CD4-positive, alpha-beta T cell (primary cell): ENCODE measurements around the gene ABCA6. TPM values are rescaled to one million over a fixed set of nuclear protein-coding genes. Genes with fewer than 3 reads are reported as not detected.
"Not testable (repeated sequence)": the region's sequence is repeated elsewhere in the genome, so short reads cannot be mapped to it uniquely, and the experiment has no call there.

Experiments
- ATAC-seq: fragments of 200-7000 bp; cut with Tn5 transposase; one replicate; pipeline ENCODE4 v1.10.0; 2022; ENCODE audit warnings: mild to moderate bottlenecking; ENCODE audit not compliant: poor library complexity
- CTCF ChIA-PET: fragments of 350-600 bp; sonication (Branson Sonifier 250); formaldehyde crosslinking; loops from one replicate; lab custom pipeline; 2021; ENCODE audit warnings: antibody characterized with exemption, inconsistent platforms; lab: Charles Lee
- POLR2A ChIA-PET: fragments of 350-600 bp; sonication (Branson Sonifier 250); formaldehyde crosslinking; loops from one replicate; lab custom pipeline; 2021; ENCODE audit warnings: antibody characterized with exemption, inconsistent platforms; lab: Charles Lee
- DNase-seq, 14 experiments: peaks; one replicate each; pipeline ENCODE4 v3.0.0-alpha.2; 2013 to 2020; ENCODE audit warnings: mixed read lengths in 2 of 14
- H3K27ac ChIP-seq, 2 donors: one replicate each; pipeline versions ENCODE4 v1.5.1 to v1.7.0; 2013; ENCODE audit warnings: low read length in 2 of 2, low read depth in 1 of 2, mild to moderate bottlenecking in 1 of 2
- H3K27me3 ChIP-seq, 2 experiments: 1 replicate in 1 of 2; 2 replicates in 1 of 2; pipeline versions ENCODE4 v1.6.1 to v1.7.0; 2013; ENCODE audit warnings: low read length in 2 of 2, control low read depth in 1 of 2, mild to moderate bottlenecking in 1 of 2, moderate library complexity in 1 of 2; ENCODE audit not compliant: insufficient read depth in 2 of 2, control insufficient read depth in 1 of 2
- H3K36me3 ChIP-seq: one replicate; pipeline ENCODE4 v1.6.1; 2013; ENCODE audit warnings: low read length, control low read depth; ENCODE audit not compliant: insufficient read depth
- H3K4me1 ChIP-seq: one replicate; pipeline ENCODE4 v1.6.1; 2013; ENCODE audit warnings: low read length, control low read depth; ENCODE audit not compliant: insufficient read depth
- H3K4me3 ChIP-seq: one replicate; pipeline ENCODE4 v1.5.1; 2013; ENCODE audit warnings: mild to moderate bottlenecking, low read length, moderate library complexity
- H3K9me3 ChIP-seq, 2 experiments: 1 replicate in 1 of 2; 2 replicates in 1 of 2; pipeline versions ENCODE4 v1.6.1 to v1.7.0; 2013; ENCODE audit warnings: low read length in 2 of 2, mild to moderate bottlenecking in 2 of 2, control low read depth in 1 of 2, moderate library complexity in 1 of 2; ENCODE audit not compliant: control insufficient read depth in 1 of 2, insufficient read depth in 1 of 2
- H3K27ac Mint-ChIP-seq: one replicate; pipeline ENCODE4 v1.8.0; 2020; ENCODE audit warnings: mixed read lengths
- H3K27me3 Mint-ChIP-seq: one replicate; pipeline ENCODE4 v1.8.0; 2021; ENCODE audit warnings: mixed read lengths
- H3K36me3 Mint-ChIP-seq: one replicate; pipeline ENCODE4 v1.8.0; 2021; ENCODE audit warnings: low read depth, mixed read lengths
- H3K4me1 Mint-ChIP-seq: one replicate; pipeline ENCODE4 v1.8.0; 2021; ENCODE audit warnings: low read depth, mixed read lengths
- H3K4me3 Mint-ChIP-seq: one replicate; pipeline ENCODE4 v1.8.0; 2020; ENCODE audit warnings: mild to moderate bottlenecking, mixed read lengths
- H3K9me3 Mint-ChIP-seq: one replicate; pipeline ENCODE4 v1.8.0; 2020; ENCODE audit warnings: mixed read lengths
- CTCF ChIP-seq: fragments of 200-600 bp; IDR thresholded peaks from one replicate; pipeline ENCODE4 v1.8.0; 2022; ENCODE audit warnings: antibody characterized with exemption, mild to moderate bottlenecking
- intact Hi-C, 2 experiments: fragments of 100-400 bp; cut with DNase I in 1 of 2; cut with micrococcal nuclease in 1 of 2; formaldehyde crosslinking; loops; one replicate each; pipeline versions ENCODE4 v1.15.1 to v1.9.0; 2023 to 2025; cut with DNase I, micrococcal nuclease
- total RNA-seq, 174 experiments: library from RNA in 2 of 174; stranded (reverse) in 2 of 174; gene quantifications; one replicate each; pipeline ENCODE4 v1.2.3 and lab custom pipeline; 2021 to 2026

The ABCA6 gene
- total RNA-seq, 2 experiments from 2014 or later = 0.22 to 0.25 TPM

DNA sequence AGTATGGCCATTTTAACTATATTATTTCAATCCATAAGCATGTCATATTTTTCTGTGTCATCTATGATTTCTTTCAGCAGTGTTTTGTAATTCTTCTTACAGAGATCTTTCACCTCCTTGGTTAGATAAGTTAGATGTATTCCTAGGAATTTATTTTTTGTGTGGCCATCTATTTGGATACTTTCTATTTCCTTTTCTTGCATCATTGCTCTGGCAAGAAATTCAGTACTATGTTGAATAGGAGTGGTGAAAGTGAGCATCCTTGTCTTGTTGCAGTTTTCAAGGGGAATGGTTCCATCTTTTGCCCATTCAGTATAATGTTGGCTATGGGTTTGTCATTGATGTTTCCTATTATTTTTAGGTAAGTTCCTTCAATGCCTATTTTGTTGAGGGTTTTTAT, 65.9 kb downstream of the ABCA6 start:
- Mint-ChIP-seq H3K27me3 (no peaks in the 10 kb centered on the region), H3K9me3 (peaks cover 6% of the 10 kb centered on the region), H3K4me1 (peaks cover 8% of the 10 kb centered on the region), H3K36me3 (no peaks in the 10 kb centered on the region), H3K4me3 (no peak overlapping the region), H3K27ac (no peak overlapping the region)
- H3K27ac ChIP-seq = no peak overlapping the region
- ATAC-seq = no peak
- ChIA-PET CTCF (no interaction called here), POLR2A (no interaction called here)
- intact Hi-C loops = no loop called here
- peaks cover 6% of the 10 kb centered on the region for H3K4me1 ChIP-seq
- no peak for DNase-seq
- H3K4me3 ChIP-seq = no peak overlapping the region
- no peaks in the 10 kb centered on the region for H3K27me3 ChIP-seq
- H3K36me3 ChIP-seq = no peaks in the 10 kb centered on the region
- no peak for TF ChIP-seq CTCF
- peaks cover 4 to 8% of the 10 kb centered on the region in 2 experiments for H3K9me3 ChIP-seq

GRCh38 chr17:69073392-69073791, 68.3 kb downstream of the ABCA6 start:
- CTCF ChIA-PET, H3K27me3 Mint-ChIP-seq: not testable (repeated sequence)

GRCh38 chr17:69072803-69073256, 68.9 kb downstream of the ABCA6 start:
- POLR2A ChIA-PET, intact Hi-C loops, H3K4me3 Mint-ChIP-seq, H3K9me3 ChIP-seq, H3K9me3 Mint-ChIP-seq, H3K27me3 ChIP-seq, H3K36me3 Mint-ChIP-seq, CTCF ChIA-PET, H3K4me3 ChIP-seq, H3K27ac ChIP-seq, H3K27ac Mint-ChIP-seq, ATAC-seq, H3K36me3 ChIP-seq, DNase-seq, H3K27me3 Mint-ChIP-seq: not testable (repeated sequence)
- H3K4me1 ChIP-seq = peaks cover 12% of the 10 kb centered on the region
- H3K4me1 Mint-ChIP-seq = peaks cover 10% of the 10 kb centered on the region

More at GRCh38 chr17:69073392-69073791, 68.3 kb downstream of the ABCA6 start:
- intact Hi-C loops, H3K27ac ChIP-seq, H3K36me3 Mint-ChIP-seq, H3K27ac Mint-ChIP-seq, ATAC-seq, H3K9me3 ChIP-seq, POLR2A ChIA-PET, H3K36me3 ChIP-seq, H3K27me3 ChIP-seq, H3K4me3 Mint-ChIP-seq, H3K4me3 ChIP-seq, DNase-seq, H3K9me3 Mint-ChIP-seq: not testable (repeated sequence)
- H3K4me1 ChIP-seq = peaks cover 12% of the 10 kb centered on the region
- H3K4me1 Mint-ChIP-seq = peaks cover 10% of the 10 kb centered on the region

DNA sequence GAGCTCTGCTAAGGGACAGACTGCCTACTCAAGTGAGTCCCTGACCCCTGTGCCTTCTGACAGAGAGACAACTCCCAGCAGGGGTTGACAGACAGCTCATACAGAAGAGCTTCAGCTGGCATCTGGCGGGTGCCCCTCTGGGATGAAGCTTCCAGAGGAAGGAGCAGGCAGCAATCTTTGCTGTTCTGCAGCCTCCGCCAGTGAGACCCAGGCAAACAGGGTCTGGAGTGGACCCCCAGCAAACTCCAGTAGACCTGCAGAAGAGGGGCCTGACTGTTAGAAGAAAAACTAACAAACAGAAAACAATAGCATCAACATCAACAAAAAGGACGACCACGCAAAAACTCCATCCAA, 70.5 kb downstream of the ABCA6 start:
- H3K36me3 ChIP-seq, POLR2A ChIA-PET, H3K27me3 ChIP-seq, H3K27me3 Mint-ChIP-seq, H3K36me3 Mint-ChIP-seq, H3K27ac Mint-ChIP-seq, H3K4me3 ChIP-seq, ATAC-seq, H3K9me3 ChIP-seq, DNase-seq, H3K9me3 Mint-ChIP-seq, H3K27ac ChIP-seq, CTCF ChIA-PET, intact Hi-C loops, H3K4me3 Mint-ChIP-seq: not testable (repeated sequence)
- H3K4me1 ChIP-seq = peaks cover 12% of the 10 kb centered on the region
- peaks cover 16% of the 10 kb centered on the region for H3K4me1 Mint-ChIP-seq

- H3K27me3 ChIP-seq, intact Hi-C loops, H3K27ac ChIP-seq, H3K9me3 Mint-ChIP-seq, H3K9me3 ChIP-seq, ATAC-seq, H3K36me3 Mint-ChIP-seq, H3K4me3 ChIP-seq, H3K27ac Mint-ChIP-seq, CTCF ChIA-PET, H3K27me3 Mint-ChIP-seq, H3K36me3 ChIP-seq, POLR2A ChIA-PET: not testable (repeated sequence)
- H3K4me1 ChIP-seq = peaks cover 12% of the 10 kb centered on the region
- peak overlapping the region; percentile 38 for H3K4me3 Mint-ChIP-seq
- H3K4me1 Mint-ChIP-seq = peaks cover 22% of the 10 kb centered on the region
- peak in 3 of 14 experiments; percentile 9 to 42 (median 14) for DNase-seq
Observed at GRCh38 chr17:69070378-69071232, 71.1 kb downstream of the ABCA6 start.
